Hepatocyte (in vitro differentiated cells): Measurements from ENCODE around the gene CCDC127.
"Not testable (repeated sequence)": the region's sequence is repeated elsewhere in the genome, so short reads cannot be mapped to it uniquely, and the experiment has no call there.

Source experiments
- CTCF ChIP-seq: fragments of 200-600 bp; sonication (generic); IDR thresholded peaks from 2 replicates; pipeline ENCODE4 v1.5.1; 2016; ENCODE audit warnings: antibody characterized with exemption, mild to moderate bottlenecking; ENCODE audit not compliant: poor library complexity
- EZH2 ChIP-seq: fragments of 200-600 bp; sonication (generic); IDR thresholded peaks from 2 replicates; pipeline ENCODE4 v1.6.1; 2016; ENCODE audit warnings: antibody characterized with exemption, mild to moderate bottlenecking, borderline replicate concordance

GRCh38 chr5:237931-238330 is 20.0 kb upstream of the CCDC127 start:
- TF ChIP-seq CTCF, EZH2: not testable (repeated sequence)
